NCI-H187 (cell line): ENCODE data around the gene PPP6R3.

Experiments
- DNase-seq, 2 experiments: peaks; one replicate each; lab custom pipeline; 2025; lab: John Stamatoyannopoulos, UW

Gene PPP6R3

GRCh38 chr11:68495220-68495729 lies 34.7 kb downstream of the PPP6R3 start:
- DNase-seq: no peak

DNA sequence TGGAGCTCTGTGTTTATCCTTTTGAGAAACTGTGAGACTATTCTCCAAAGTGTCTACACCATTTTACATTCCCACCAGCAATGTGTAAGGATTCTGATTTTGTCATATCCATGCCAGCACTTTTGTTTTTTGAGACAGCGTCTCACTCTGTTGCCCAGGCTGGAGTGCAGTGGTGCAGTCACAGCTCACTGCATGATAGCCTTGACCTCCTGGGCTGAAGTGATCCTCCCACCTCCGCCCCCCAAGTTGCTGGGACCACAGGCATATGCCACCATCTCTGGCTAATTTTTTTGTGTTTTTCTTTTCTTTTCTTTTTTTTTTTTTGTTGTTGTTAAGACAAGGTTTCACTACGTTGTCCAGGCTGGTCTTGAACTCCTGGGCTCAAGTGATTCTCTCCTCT lies 35.3 kb downstream of the PPP6R3 start:
- DNase-seq: no peak

DNA sequence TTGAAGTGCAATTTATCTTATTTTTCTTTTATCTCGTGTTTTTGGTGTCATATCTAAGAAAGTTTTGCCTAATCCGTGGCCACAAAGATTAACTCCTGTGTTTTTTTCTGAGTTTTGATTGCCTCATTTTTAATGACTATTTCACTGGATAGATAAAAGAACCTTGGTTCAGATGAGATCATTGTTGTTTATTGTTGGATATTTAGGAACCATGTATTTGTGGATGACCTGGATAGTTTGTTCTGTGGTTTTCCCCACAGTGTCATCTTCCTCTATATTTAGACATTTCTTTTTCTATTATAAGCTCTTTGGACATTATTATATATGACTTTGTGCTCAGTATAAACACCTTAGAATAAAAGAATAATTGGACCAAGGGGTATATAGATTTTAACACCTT lies 37.2 kb downstream of the PPP6R3 start:
- no peak for DNase-seq

DNA sequence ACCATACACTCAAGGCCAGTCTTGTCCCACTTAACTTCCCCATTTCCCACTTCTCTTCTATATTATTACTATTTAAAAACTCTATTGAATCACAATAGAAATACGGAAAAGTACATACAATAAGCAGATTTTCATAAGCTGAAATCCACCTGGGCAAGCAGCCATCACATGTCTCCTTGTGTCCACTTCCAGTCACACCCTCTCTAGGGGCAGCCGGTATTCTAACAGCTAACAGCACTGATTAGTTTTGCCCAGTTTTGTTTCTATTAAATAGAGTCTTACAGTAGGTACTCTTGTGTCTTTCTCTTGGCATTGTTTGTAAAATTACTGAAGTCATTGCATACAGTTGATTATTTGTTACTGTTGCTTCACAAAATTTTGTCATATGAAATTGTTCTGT lies 37.8 kb downstream of the PPP6R3 start:
- no peak for DNase-seq

- no peak for DNase-seq
These were observed 38.6 kb downstream of the PPP6R3 start for GRCh38 chr11:68498903-68499883.

DNA sequence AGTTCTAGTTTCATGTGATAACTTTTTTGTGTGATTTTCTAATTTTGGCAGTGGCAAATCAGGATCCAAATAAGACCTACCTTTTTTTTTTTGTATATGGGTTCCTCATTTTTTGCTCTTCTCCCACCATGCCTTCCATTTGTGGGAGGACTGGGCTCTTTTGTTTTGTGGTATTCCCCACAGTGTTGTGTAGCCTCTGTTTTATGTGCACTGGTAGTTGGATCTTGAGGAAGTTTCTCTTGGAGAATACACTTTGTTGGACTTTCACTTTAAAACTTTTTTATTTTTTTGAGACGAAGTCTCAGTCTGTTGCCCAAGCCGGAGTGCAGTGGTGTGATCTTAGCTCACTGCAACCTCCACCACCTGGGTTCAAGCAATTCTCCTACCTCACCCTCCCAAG lies 39.7 kb downstream of the PPP6R3 start:
- no peak for DNase-seq

DNA sequence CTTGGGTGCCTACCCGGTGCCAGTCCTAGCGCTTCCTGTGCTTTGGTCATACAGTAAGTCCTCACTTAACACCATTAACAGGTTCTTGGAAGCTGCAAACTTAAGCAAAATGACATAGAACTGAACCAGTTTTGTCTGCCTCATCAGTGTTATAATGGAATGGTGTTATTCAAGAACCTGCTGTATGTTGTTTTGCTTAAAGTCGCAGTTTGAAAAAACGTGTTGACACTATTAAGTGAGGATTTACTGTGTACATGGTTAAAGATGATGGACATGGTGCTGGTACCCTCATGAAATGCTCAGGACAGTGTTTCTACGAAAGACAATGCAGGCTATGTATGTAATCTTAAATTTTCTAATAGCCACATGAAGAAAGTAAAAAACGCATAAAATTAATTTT lies 41.3 kb downstream of the PPP6R3 start:
- DNase-seq: no peak

GRCh38 chr11:68503251-68503687 lies 42.7 kb downstream of the PPP6R3 start:
- no peak for DNase-seq

GRCh38 chr11:68503792-68504191 lies 43.2 kb downstream of the PPP6R3 start:
- peak in 1 of 2 experiments; percentile 19 for DNase-seq

DNA sequence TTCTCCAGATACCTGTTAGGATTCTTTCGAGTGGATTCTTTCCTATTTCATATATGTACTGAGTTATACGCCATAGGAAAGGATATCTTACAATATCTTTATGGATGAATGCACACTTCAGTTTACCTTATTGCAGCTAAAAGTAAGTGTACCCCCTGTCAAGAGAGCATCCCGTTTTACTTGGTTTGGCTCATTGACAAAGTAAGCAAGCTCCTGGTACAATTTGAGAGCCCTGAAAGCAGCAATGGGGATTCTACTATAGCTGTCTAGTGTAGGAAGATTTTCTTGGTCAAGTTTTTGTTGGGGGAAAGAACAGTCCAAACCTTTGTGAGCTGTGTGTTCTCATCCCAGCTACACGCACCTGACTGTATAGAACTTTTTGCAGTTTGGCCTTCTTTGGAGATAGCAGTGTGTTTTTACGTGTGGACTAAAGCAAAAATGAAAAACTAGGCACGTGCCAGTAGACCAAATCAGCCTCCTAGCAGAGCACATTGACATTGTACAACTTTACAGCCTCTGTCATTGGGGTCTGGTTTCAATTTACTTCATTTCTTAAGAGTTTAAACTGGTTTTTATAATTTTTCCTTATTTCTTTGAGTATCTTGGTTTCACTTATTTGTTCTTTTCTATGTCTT lies 44.0 kb downstream of the PPP6R3 start:
- no peak for DNase-seq

- no peak for DNase-seq
These were observed 45.0 kb downstream of the PPP6R3 start for GRCh38 chr11:68505596-68505995.

GRCh38 chr11:68506908-68507307 lies 46.4 kb downstream of the PPP6R3 start:
- DNase-seq: no peak

DNA sequence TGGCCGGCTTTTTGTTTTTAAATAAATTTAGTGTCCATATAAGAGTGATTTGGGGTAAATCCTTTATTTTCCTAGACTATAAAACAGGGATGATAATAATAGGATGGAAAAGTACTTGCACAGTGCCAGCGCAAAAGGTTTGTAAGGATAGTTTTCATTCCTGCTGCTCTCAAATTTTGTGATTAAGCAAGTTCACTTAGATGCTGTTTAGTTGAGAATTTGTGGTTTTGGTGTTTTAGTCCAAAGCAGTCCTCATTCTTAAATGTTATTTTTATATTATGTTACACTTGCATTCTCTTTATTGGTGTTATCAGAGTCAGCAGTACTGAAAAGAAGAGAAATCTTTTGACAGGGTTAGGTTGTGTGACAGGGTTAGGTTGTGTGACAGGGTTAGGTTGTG lies 47.9 kb downstream of the PPP6R3 start:
- DNase-seq: no peak

DNA sequence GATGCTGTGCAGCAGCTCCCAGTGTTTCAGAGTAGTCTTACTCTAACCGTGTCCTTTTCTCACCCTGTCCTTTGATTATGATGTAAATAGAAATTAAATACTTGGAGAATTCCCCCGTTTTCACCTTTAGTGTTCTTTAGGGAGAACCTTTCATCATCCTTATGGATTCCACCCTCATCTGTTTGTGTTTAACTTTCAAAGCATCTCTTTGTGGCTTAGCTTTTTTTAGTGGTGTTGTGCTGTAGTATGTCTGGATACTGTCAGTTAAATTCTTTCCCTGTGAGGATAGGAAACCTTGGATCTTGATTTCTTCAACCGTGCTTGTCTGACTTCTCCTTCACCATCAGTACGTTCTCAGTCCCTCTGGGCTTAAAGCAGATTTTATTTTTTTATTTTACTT lies 48.5 kb downstream of the PPP6R3 start:
- no peak for DNase-seq

DNA sequence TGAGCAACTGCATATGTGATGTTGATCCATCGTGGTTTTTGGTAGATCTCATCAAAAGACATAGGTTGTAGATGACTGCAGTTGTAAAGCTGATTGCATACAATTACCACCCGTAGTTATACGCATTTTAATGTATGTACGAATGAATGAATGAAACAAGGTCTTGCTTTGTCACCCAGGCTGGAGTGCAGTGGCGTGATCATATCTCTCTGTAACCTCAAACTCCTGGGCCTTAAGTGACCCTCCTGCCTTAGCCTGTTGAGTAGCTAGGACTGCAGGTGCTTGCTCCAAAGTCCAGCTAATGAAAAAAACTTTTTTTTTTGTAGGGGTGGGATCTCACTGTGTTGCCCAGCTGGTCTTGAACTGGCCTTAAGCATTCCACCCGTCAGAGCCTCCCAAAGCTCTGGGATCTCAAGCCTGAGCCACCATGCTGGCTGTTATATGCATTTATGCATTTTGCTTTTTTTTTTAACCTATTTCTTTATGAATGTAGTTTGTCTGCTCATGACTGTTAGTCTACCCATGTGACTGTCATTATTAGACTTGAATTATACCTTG lies 53.5 kb downstream of the PPP6R3 start:
- no peak for DNase-seq

GRCh38 chr11:68517121-68517741 lies 56.7 kb downstream of the PPP6R3 start:
- no peak for DNase-seq

DNA sequence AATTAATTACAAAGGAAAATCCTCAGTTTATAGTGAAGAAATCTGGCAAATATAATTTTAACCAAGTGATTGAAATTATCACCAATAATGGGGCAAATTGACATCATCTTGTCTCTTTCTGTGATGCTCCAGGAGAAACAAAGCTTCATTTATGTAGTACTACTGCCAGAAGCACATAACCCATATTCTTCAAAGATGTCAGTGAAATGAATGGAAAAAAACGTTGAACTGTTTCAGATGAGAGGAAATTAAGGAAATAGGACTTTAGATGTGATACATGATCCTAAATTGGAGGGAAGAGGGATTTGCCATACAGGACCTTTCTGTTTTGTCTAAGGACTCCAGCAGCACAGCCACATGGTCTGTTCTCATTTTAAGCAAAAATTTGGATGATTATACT lies 57.6 kb downstream of the PPP6R3 start:
- DNase-seq: no peak

GRCh38 chr11:68521969-68522652 lies 61.6 kb downstream of the PPP6R3 start:
- DNase-seq: no peak

- DNase-seq: no peak
These were observed 62.5 kb downstream of the PPP6R3 start for GRCh38 chr11:68523033-68523432.

- DNase-seq: no peak
These were observed 63.2 kb downstream of the PPP6R3 start for GRCh38 chr11:68523743-68524142.

- no peak for DNase-seq
These were observed 63.7 kb downstream of the PPP6R3 start for GRCh38 chr11:68524213-68524612.

- DNase-seq: no peak
These were observed 64.1 kb downstream of the PPP6R3 start for GRCh38 chr11:68524681-68525080.
